DMS 273 (cell line): Measurements from ENCODE around the gene CDHR5.
"Not testable (repeated sequence)": the region's sequence is repeated elsewhere in the genome, so short reads cannot be mapped to it uniquely, and the experiment has no call there.

Experiments
- DNase-seq: peaks from one replicate; lab custom pipeline; 2025; ENCODE audit not compliant: unreplicated experiment; lab: John Stamatoyannopoulos, UW

Gene CDHR5

GRCh38 chr11:624705-625635, at the start of gene CDHR5:
TSS of gene CDHR5 (minus strand) at chr11:624955. CDS start at chr11:624902, 53 bp downstream.
- DNase-seq: no peak

- no peak for DNase-seq
Measured at GRCh38 chr11:674406-674805, 49.7 kb upstream of the CDHR5 start.

- no peak for DNase-seq
Measured at GRCh38 chr11:673866-674265, 49.1 kb upstream of the CDHR5 start.

GRCh38 chr11:665704-666281, 41.0 kb upstream of the CDHR5 start:
- no peak for DNase-seq

- no peak for DNase-seq
Measured at GRCh38 chr11:665062-665703, 40.4 kb upstream of the CDHR5 start.

- DNase-seq: peak; percentile 65
Measured at GRCh38 chr11:662689-663274, 38.0 kb upstream of the CDHR5 start.

- DNase-seq: no peak
Measured at GRCh38 chr11:660681-661444, 36.1 kb upstream of the CDHR5 start.

- DNase-seq: no peak
Measured at GRCh38 chr11:660281-660680, 35.5 kb upstream of the CDHR5 start.

GRCh38 chr11:659532-660085, 34.9 kb upstream of the CDHR5 start:
- no peak for DNase-seq

- DNase-seq: no peak
Measured at GRCh38 chr11:657691-658126, 33.0 kb upstream of the CDHR5 start.

- no peak for DNase-seq
Measured at GRCh38 chr11:656866-657265, 32.1 kb upstream of the CDHR5 start.

- DNase-seq: no peak
Measured at GRCh38 chr11:656426-656825, 31.7 kb upstream of the CDHR5 start.

- no peak for DNase-seq
Measured at GRCh38 chr11:655036-655726, 30.4 kb upstream of the CDHR5 start.

GRCh38 chr11:654444-654843, 29.7 kb upstream of the CDHR5 start:
- not testable (repeated sequence) for DNase-seq

- DNase-seq: no peak
Measured at GRCh38 chr11:653837-654236, 29.1 kb upstream of the CDHR5 start.

- DNase-seq: not testable (repeated sequence)
Measured at GRCh38 chr11:653136-653535, 28.4 kb upstream of the CDHR5 start.

- DNase-seq: no peak
Measured at GRCh38 chr11:650482-650881, 25.7 kb upstream of the CDHR5 start.

- DNase-seq: not testable (repeated sequence)
Measured at GRCh38 chr11:647672-648158, 23.0 kb upstream of the CDHR5 start.

- no peak for DNase-seq
Measured at GRCh38 chr11:646214-646613, 21.5 kb upstream of the CDHR5 start.

- DNase-seq: no peak
Measured at GRCh38 chr11:645536-645935, 20.8 kb upstream of the CDHR5 start.
